ENCODE data around the gene APC.

The APC gene

GRCh38 chr5:112717506-112718082 is 20.1 kb upstream of the APC start:
- no peak for DNase-seq

GRCh38 chr5:112718344-112718743 is 19.3 kb upstream of the APC start:
- DNase-seq, result no peak

GRCh38 chr5:112720576-112720975 is 17.1 kb upstream of the APC start:
- no peak for DNase-seq

GRCh38 chr5:112724901-112725300 is 12.8 kb upstream of the APC start:
- DNase-seq, result no peak

- no peak for DNase-seq
Measured at GRCh38 chr5:112729630-112730029, 8.1 kb upstream of the APC start.

- DNase-seq, result no peak
Measured at GRCh38 chr5:112732131-112732530, 5.6 kb upstream of the APC start.

- no peak for DNase-seq
Measured at GRCh38 chr5:112733586-112733985, 4.1 kb upstream of the APC start.

- no peak for DNase-seq
Measured at GRCh38 chr5:112734597-112734996, 3.1 kb upstream of the APC start.

- no peak for DNase-seq
Measured at GRCh38 chr5:112735702-112736101, 2.0 kb upstream of the APC start.

GRCh38 chr5:112737070-112737462 is 619 bp upstream of the APC start:
- DNase-seq, result peak in 1 of 2 donors; percentile 37

GRCh38 chr5:112738191-112738560 is 491 bp downstream of the APC start:
- DNase-seq, result no peak

- DNase-seq, result no peak
Measured at GRCh38 chr5:112742424-112742823, 4.7 kb downstream of the APC start.

GRCh38 chr5:112743631-112744030 is 5.9 kb downstream of the APC start:
- DNase-seq, result no peak

- DNase-seq, result no peak
Measured at GRCh38 chr5:112752335-112752734, 14.7 kb downstream of the APC start.

- DNase-seq, result no peak
Measured at GRCh38 chr5:112755703-112756102, 18.0 kb downstream of the APC start.

- peak in 1 of 2 donors; percentile 80 for DNase-seq
Measured at GRCh38 chr5:112757468-112758208, 20.0 kb downstream of the APC start.

- no peak for DNase-seq
Measured at GRCh38 chr5:112758676-112759075, 21.0 kb downstream of the APC start.

GRCh38 chr5:112762113-112762810 is 24.6 kb downstream of the APC start:
- no peak for DNase-seq

- no peak for DNase-seq
Measured at GRCh38 chr5:112763165-112763564, 25.5 kb downstream of the APC start.

- no peak for DNase-seq
Measured at GRCh38 chr5:112772124-112772523, 34.4 kb downstream of the APC start.

GRCh38 chr5:112776301-112776856 is 38.7 kb downstream of the APC start:
- DNase-seq, result no peak

- no peak for DNase-seq
Measured at GRCh38 chr5:112779531-112779930, 41.8 kb downstream of the APC start.

- DNase-seq, result no peak
Measured at GRCh38 chr5:112784726-112785125, 47.0 kb downstream of the APC start.

- DNase-seq, result no peak
Measured at GRCh38 chr5:112787261-112787660, 49.6 kb downstream of the APC start.

Measured in bone marrow (tissue), 2 donors.